GM12891 (cell line): ENCODE data around the gene TBC1D1.

ENCODE experiments used
- PAX5 ChIP-seq: IDR thresholded peaks from 2 replicates; pipeline ENCODE4 v1.6.1; 2011; ENCODE audit warnings: low read length, moderate library complexity, mild to moderate bottlenecking; ENCODE audit not compliant: insufficient read depth, severe bottlenecking
- POLR2A ChIP-seq: IDR thresholded peaks from 2 replicates; pipeline ENCODE4 v1.6.1; 2011; ENCODE audit warnings: low read depth, low read length, control low read depth
- POLR2AphosphoS5 ChIP-seq: IDR thresholded peaks from 2 replicates; pipeline ENCODE4 v1.6.1; 2011; ENCODE audit warnings: low read depth, low read length, control low read depth
- POU2F2 ChIP-seq: IDR thresholded peaks from 2 replicates; pipeline ENCODE4 v1.6.1; 2011; ENCODE audit warnings: low read depth, mild to moderate bottlenecking, control low read depth, low read length, moderate library complexity
- SPI1 ChIP-seq: IDR thresholded peaks from 2 replicates; pipeline ENCODE4 v1.6.1; 2011; ENCODE audit warnings: low read depth, low read length, control low read depth
- TAF1 ChIP-seq: IDR thresholded peaks from 2 replicates; pipeline ENCODE4 v1.6.1; 2011; ENCODE audit warnings: low read depth, low read length, control low read depth

DNA sequence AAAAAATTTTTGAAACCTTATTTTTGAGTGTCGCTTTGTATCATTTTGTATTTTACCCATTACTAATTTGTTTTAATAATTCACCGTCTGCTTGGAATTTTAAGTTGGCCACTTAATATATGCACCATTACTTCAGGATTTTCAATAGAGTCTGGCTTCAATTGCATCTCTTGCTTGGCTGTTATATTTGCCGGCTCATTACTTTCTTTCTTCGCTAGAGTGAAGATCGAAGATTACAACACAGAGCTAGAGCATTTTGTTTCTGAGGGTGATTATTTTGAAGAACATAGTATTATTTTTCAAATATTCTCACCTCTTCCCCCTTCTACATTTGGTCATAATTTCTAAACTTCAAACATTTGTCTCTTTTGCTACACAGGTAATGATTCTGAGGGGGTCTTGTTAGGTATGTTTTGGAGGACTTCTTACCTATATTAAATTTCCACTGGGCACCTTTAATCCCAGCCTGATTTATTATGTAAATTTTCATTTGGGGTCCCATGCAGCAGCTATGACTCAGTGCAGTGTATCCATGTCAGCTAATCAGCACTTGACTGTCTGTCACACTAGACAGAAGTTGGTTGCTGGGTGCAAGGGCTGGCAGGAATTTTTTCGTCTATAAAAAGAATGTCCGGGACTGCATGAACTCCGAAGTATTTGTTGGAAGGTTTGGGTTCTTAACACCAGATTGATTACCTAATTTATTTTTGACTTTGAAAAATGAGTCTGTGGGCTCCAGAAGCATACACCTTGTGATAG is 18.6 kb downstream of the TBC1D1 start:
- TF ChIP-seq TAF1: no peak
- no peak for TF ChIP-seq PAX5
- no peak for TF ChIP-seq POLR2AphosphoS5
- no peak for TF ChIP-seq POLR2A
- TF ChIP-seq SPI1: no peak
- TF ChIP-seq POU2F2: no peak
